GM18520 (cell line): ENCODE results near the gene SMIM9.

ENCODE experiments used
- ATAC-seq: cut with Tn5 transposase; IDR thresholded peaks from one replicate; pipeline ENCODE4 v1.9.1; 2021; ENCODE audit not compliant: unreplicated experiment

The SMIM9 gene

DNA sequence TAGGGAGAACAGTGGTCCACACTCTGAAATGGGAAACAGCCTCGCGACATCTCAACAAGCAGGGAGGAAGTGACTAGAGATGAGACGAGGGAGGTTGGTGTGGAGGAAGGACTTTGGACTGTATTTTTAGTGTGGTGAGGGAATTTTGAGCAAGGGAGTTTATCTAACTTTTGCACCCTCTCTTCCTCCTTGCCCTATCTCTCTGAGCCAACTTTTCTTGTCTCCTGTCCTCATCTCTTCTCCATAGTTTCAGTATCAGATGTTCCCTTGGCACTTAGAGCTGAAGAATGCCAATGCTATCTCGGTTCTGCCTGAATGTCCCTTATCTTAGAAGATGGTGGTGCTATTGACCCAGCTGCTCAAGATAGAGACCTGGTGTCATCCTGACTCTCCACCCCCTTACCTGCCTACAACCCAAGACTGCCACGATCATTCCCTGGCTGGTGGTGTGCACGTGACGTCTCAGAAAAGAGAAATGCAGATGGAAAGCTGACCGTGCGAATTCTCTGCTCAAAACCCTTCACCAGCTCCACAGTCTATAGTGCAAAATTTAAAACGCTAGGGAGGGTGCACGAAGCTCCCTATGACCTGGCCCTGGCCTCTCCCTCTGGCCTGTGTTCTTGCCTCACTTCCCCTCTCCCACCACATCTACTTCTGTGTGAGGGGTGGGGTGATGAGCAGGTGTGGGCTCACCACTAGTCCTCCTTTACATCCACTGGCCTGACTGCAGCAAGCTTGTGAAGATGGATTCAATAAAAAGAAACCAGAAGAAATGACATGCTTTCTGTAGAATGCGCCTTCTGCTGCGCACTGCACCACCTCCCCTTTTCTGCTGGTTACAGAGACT lies 50.1 kb downstream of the SMIM9 start:
- no peak for ATAC-seq

DNA sequence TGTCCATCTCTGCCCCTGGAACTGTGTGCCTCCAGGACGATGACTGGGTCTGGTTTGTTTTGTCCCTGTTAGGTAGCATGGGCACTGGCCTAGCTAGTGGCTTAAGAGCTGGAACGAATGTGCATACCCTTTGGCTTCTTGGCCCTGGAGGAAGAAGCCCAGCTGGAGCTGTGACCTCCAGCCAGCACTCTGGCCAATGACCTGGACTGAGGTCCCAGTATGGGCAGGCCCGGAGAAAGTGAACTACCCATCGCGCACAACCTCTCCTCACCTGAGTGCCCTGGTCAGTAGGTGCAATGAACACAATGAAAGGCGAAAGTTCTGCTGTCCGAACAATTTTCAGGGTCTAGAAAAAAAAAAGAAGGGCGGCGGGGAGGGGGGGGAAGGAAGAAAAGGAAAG lies 53.5 kb downstream of the SMIM9 start:
- no peak for ATAC-seq

DNA sequence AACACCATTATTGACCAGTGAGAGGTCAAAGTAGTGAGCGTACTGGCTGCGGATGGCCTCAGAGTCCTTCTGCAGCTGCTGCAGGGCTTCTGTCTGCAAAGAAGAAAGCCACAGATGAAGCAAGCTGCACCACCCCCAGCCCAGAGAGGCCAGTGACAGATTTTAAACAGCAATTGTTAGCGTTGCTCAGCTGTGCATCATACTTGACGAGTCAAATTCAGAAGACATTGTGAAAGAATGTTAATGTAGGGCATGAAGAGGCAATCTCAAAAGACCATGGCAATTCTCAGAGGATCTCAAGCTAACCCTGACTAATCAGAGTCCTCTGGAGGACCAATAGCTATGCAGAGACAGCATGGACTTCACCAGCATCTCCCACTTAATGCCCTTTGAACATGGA lies 55.2 kb downstream of the SMIM9 start:
- no peak for ATAC-seq

DNA sequence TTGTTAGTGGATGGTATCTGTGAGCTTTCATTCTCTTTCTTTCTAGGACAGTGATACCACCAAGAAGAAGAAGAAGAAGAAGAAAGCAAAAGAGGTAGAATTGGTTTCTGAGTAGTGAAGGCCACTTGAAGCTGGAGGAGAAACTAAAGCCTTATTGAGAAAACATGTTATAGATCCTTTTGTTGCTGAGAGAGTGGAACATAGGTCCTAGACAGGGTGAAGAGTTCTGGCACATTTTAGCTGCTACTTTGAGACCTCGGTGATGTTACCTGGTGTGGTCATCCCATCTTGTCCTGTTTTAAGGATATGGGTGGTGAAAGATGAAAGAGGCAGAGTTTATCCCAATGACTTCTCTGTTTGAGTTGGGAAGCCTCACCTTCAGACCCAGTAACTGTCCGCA lies 57.7 kb downstream of the SMIM9 start:
- ATAC-seq = no peak

DNA sequence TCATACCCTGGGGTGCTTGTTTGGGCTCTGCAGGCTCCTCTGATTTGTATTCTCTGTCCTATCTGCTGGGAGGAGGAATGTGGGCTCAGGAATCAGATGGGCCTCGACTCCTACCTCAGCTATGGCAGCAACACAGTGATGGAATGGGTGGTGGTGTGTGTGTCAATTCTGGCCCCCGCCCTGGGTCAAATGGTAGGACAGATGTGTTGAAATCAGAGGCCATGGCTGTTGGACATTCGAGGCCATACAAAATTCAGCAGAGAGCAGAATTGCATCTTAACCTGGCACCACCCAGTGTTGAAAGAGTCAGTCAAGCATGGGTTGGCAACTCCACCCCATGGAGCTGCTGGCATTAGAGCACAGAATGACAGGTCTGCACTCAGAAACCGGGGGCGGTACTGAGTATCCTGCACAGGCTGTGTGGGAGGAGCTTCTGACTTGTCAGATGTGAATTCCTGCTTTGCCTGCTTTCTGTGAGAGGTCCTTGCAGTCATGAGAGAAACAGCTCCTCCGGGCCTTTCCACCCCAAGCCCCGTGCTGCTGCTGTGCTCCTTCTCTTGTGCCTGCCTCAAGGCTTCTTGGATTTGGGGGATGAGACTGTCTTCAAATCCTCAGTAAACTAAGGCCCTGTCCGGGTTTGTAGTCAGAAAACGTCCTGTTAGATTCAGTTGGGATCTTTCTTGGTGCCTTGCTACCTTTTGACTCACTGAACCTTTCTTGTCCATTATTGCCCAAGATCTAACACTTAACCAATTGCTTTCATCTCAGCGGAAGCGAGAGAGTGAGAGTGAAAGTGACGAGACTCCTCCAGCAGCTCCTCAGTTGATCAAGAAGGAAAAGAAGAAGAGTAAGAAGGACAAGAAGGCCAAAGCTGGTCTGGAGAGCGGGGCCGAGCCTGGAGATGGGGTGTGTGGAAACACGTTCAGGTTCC lies 58.8 kb downstream of the SMIM9 start:
- ATAC-seq = no peak

DNA sequence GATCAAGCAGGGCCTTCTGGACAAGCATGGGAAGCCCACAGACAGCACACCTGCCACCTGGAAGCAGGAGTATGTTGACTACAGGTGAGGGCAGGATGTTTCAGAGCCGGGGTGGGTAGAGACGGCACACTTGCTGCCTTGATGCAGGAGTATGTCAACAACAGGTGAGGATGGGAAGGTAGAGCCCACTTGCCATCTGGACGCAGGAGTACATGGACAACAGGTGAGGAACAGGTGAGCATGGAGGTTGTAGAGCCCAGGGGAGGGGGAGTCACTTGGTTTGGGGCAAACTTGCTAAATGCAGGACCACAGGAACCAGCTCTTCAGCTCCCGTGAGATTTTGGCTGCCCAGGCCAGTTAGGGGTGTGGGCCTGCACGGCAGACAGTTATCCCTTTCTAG lies 59.8 kb downstream of the SMIM9 start:
- no peak for ATAC-seq
